ENCODE data around the gene MTCP1. TPM values are rescaled to one million over a fixed set of nuclear protein-coding genes. Genes with fewer than 3 reads are reported as not detected.

The MTCP1 gene
- polyA plus RNA-seq, 4 donors: 18.5 to 26.7 (median 22.6) TPM

Other genes with a start within 250 kb of the MTCP1 start
- not detected for gene SMIM9, start 236.5 kb downstream of the MTCP1 start, polyA plus RNA-seq (ENCODE audit: insufficient read length in 4 of 4)
- gene F8A1, start 184.8 kb downstream of the MTCP1 start, polyA plus RNA-seq (ENCODE audit: insufficient read length in 4 of 4): 10 to 100 TPM in 3 of 4 donors, 1 to 10 TPM in 1; 9.0 to 22.9 (median 17.4) TPM
- gene F8, start 48.4 kb downstream of the MTCP1 start, polyA plus RNA-seq (ENCODE audit: insufficient read length in 4 of 4): 10 to 100 TPM; 12.0 to 17.4 (median 13.3) TPM
- 100 to 1,000 TPM in 3 of 4 donors, 10 to 100 TPM in 1; 98.1 to 135 (median 109) TPM for gene FUNDC2, start 44.3 kb downstream of the MTCP1 start, polyA plus RNA-seq (ENCODE audit: insufficient read length in 4 of 4)
- 10 to 100 TPM in 1 of 4 donors, 1 to 10 TPM in 3; 7.2 to 10.0 (median 8.7) TPM for gene CMC4, start within 50 bp of the MTCP1 start, polyA plus RNA-seq (ENCODE audit: insufficient read length in 4 of 4)
- gene BRCC3, start 372 bp upstream of the MTCP1 start, polyA plus RNA-seq (ENCODE audit: insufficient read length in 4 of 4): 10 to 100 TPM; 25.1 to 30.5 (median 27.6) TPM
- 10 to 100 TPM; 66.7 to 89.2 (median 79.6) TPM for gene VBP1, start 145.3 kb upstream of the MTCP1 start, polyA plus RNA-seq (ENCODE audit: insufficient read length in 4 of 4)
- 1 to 10 TPM; 2.8 to 3.3 (median 3.1) TPM for gene RAB39B, start 193.4 kb upstream of the MTCP1 start, polyA plus RNA-seq (ENCODE audit: insufficient read length in 4 of 4)